ENCODE data around the gene POLR3A.
"Not testable (repeated sequence)": the region's sequence is repeated elsewhere in the genome, so short reads cannot be mapped to it uniquely, and the experiment has no call there.

POLR3A gene

GRCh38 chr10:78029269-78030226 is at the start of gene POLR3A:
POLR3A (minus strand) TSS chr10:78029515; CDS start chr10:78029407, 108 bp downstream.
- peak within 1 kb of the TSS; percentile 92 for H3K27ac Mint-ChIP-seq
- no peaks in the 10 kb centered on the region for H3K27me3 Mint-ChIP-seq
- peaks cover 1% of the 10 kb centered on the region for H3K9me3 Mint-ChIP-seq
- peak within 1 kb of the TSS; percentile 99 for H3K4me3 Mint-ChIP-seq
- ATAC-seq (ENCODE audit: low read depth) = peak; percentile 64
- H3K36me3 Mint-ChIP-seq = peaks cover 17% of the 10 kb centered on the region
- peak; percentile 78 to 88 for DNase-seq (ENCODE audit: low spot score in 2 of 2)
- H3K4me1 Mint-ChIP-seq = peaks cover 27% of the 10 kb centered on the region

- no peak overlapping the region for H3K27ac Mint-ChIP-seq
- H3K4me3 Mint-ChIP-seq = no peak overlapping the region
- ATAC-seq (ENCODE audit: low read depth) = no peak
- no peaks in the 10 kb centered on the region for H3K4me1 Mint-ChIP-seq
- H3K36me3 Mint-ChIP-seq = peaks cover 4% of the 10 kb centered on the region
- peaks cover 7% of the 10 kb centered on the region for H3K9me3 Mint-ChIP-seq
- peaks cover 6% of the 10 kb centered on the region for H3K27me3 Mint-ChIP-seq
- no peak for DNase-seq (ENCODE audit: low spot score in 2 of 2)
Observed at GRCh38 chr10:78078539-78079330, 49.4 kb upstream of the POLR3A start.

- H3K27me3 Mint-ChIP-seq; H3K9me3 Mint-ChIP-seq; ATAC-seq (ENCODE audit: low read depth); H3K36me3 Mint-ChIP-seq; DNase-seq (ENCODE audit: low spot score in 2 of 2); H3K27ac Mint-ChIP-seq; H3K4me3 Mint-ChIP-seq; H3K4me1 Mint-ChIP-seq: not testable (repeated sequence)
Observed at GRCh38 chr10:78075806-78076205, 46.5 kb upstream of the POLR3A start.

- H3K9me3 Mint-ChIP-seq = peaks cover 7% of the 10 kb centered on the region
- H3K36me3 Mint-ChIP-seq = peaks cover 4% of the 10 kb centered on the region
- no peak overlapping the region for H3K4me3 Mint-ChIP-seq
- H3K4me1 Mint-ChIP-seq = no peaks in the 10 kb centered on the region
- DNase-seq (ENCODE audit: low spot score in 2 of 2) = no peak
- no peak overlapping the region for H3K27ac Mint-ChIP-seq
- H3K27me3 Mint-ChIP-seq = no peaks in the 10 kb centered on the region
- no peak for ATAC-seq (ENCODE audit: low read depth)
Observed at GRCh38 chr10:78072504-78072903, 43.2 kb upstream of the POLR3A start.

GRCh38 chr10:78071857-78072179 is 42.5 kb upstream of the POLR3A start:
- no peaks in the 10 kb centered on the region for H3K4me1 Mint-ChIP-seq
- no peak overlapping the region for H3K27ac Mint-ChIP-seq
- ATAC-seq (ENCODE audit: low read depth) (no peak), DNase-seq (ENCODE audit: low spot score in 2 of 2) (no peak)
- peaks cover 4% of the 10 kb centered on the region for H3K36me3 Mint-ChIP-seq
- peaks cover 7% of the 10 kb centered on the region for H3K9me3 Mint-ChIP-seq
- peaks cover 1% of the 10 kb centered on the region for H3K27me3 Mint-ChIP-seq
- no peak overlapping the region for H3K4me3 Mint-ChIP-seq

- Mint-ChIP-seq H3K4me1 (no peaks in the 10 kb centered on the region), H3K9me3 (peaks cover 5% of the 10 kb centered on the region), H3K4me3 (no peak overlapping the region), H3K36me3 (peaks cover 4% of the 10 kb centered on the region), H3K27me3 (peaks cover 1% of the 10 kb centered on the region), H3K27ac (no peak overlapping the region)
- no peak for ATAC-seq (ENCODE audit: low read depth)
- no peak for DNase-seq (ENCODE audit: low spot score in 2 of 2)
Observed at GRCh38 chr10:78071140-78071856, 42.0 kb upstream of the POLR3A start.

GRCh38 chr10:78070726-78071125 is 41.4 kb upstream of the POLR3A start:
- DNase-seq (ENCODE audit: low spot score in 2 of 2) = no peak
- no peaks in the 10 kb centered on the region for H3K4me1 Mint-ChIP-seq
- no peak overlapping the region for H3K4me3 Mint-ChIP-seq

GRCh38 chr10:78070064-78070463 is 40.7 kb upstream of the POLR3A start:
- not testable (repeated sequence) for H3K27me3 Mint-ChIP-seq; H3K36me3 Mint-ChIP-seq; H3K9me3 Mint-ChIP-seq; H3K4me1 Mint-ChIP-seq; ATAC-seq (ENCODE audit: low read depth); DNase-seq (ENCODE audit: low spot score in 2 of 2); H3K27ac Mint-ChIP-seq; H3K4me3 Mint-ChIP-seq

More at GRCh38 chr10:78070726-78071125, 41.4 kb upstream of the POLR3A start:
- ATAC-seq (ENCODE audit: low read depth) = no peak
- Mint-ChIP-seq H3K27me3 (peaks cover 1% of the 10 kb centered on the region), H3K36me3 (peaks cover 4% of the 10 kb centered on the region), H3K9me3 (peaks cover 4% of the 10 kb centered on the region), H3K27ac (no peak overlapping the region)

- H3K4me3 Mint-ChIP-seq = no peak overlapping the region
- peaks cover 1% of the 10 kb centered on the region for H3K27me3 Mint-ChIP-seq
- H3K36me3 Mint-ChIP-seq = peaks cover under 1% of the 10 kb centered on the region
- DNase-seq (ENCODE audit: low spot score in 2 of 2) (no peak), ATAC-seq (ENCODE audit: low read depth) (no peak)
- no peaks in the 10 kb centered on the region for H3K4me1 Mint-ChIP-seq
- peaks cover under 1% of the 10 kb centered on the region for H3K9me3 Mint-ChIP-seq
- no peak overlapping the region for H3K27ac Mint-ChIP-seq
Observed at GRCh38 chr10:78069151-78069550, 39.8 kb upstream of the POLR3A start.

GRCh38 chr10:78066728-78067430 is 37.6 kb upstream of the POLR3A start:
- no peak overlapping the region for H3K27ac Mint-ChIP-seq
- no peaks in the 10 kb centered on the region for H3K9me3 Mint-ChIP-seq
- H3K27me3 Mint-ChIP-seq = peaks cover 7% of the 10 kb centered on the region
- H3K4me3 Mint-ChIP-seq = no peak overlapping the region
- DNase-seq (ENCODE audit: low spot score in 2 of 2) (no peak), ATAC-seq (ENCODE audit: low read depth) (no peak)
- H3K36me3 Mint-ChIP-seq = no peaks in the 10 kb centered on the region
- no peaks in the 10 kb centered on the region for H3K4me1 Mint-ChIP-seq

- no peaks in the 10 kb centered on the region for H3K36me3 Mint-ChIP-seq
- H3K9me3 Mint-ChIP-seq = no peaks in the 10 kb centered on the region
- ATAC-seq (ENCODE audit: low read depth) (no peak), DNase-seq (ENCODE audit: low spot score in 2 of 2) (no peak)
- no peak overlapping the region for H3K4me3 Mint-ChIP-seq
- no peaks in the 10 kb centered on the region for H3K4me1 Mint-ChIP-seq
- H3K27ac Mint-ChIP-seq = no peak overlapping the region
- peaks cover 7% of the 10 kb centered on the region for H3K27me3 Mint-ChIP-seq
Observed at GRCh38 chr10:78066012-78066411, 36.7 kb upstream of the POLR3A start.

- Mint-ChIP-seq H3K27ac (no peak overlapping the region), H3K4me3 (no peak overlapping the region), H3K27me3 (peaks cover 7% of the 10 kb centered on the region), H3K4me1 (no peaks in the 10 kb centered on the region), H3K36me3 (no peaks in the 10 kb centered on the region), H3K9me3 (no peaks in the 10 kb centered on the region)
- no peak for DNase-seq (ENCODE audit: low spot score in 2 of 2)
- ATAC-seq (ENCODE audit: low read depth) = no peak
Observed at GRCh38 chr10:78065611-78066010, 36.3 kb upstream of the POLR3A start.

GRCh38 chr10:78064919-78065318 is 35.6 kb upstream of the POLR3A start:
- H3K36me3 Mint-ChIP-seq; DNase-seq (ENCODE audit: low spot score in 2 of 2); H3K27me3 Mint-ChIP-seq; H3K27ac Mint-ChIP-seq; ATAC-seq (ENCODE audit: low read depth); H3K4me1 Mint-ChIP-seq; H3K9me3 Mint-ChIP-seq; H3K4me3 Mint-ChIP-seq: not testable (repeated sequence)

Data from memory B cell (primary cell).